Ovary (tissue), 9 donors: ENCODE results near the gene CAPNS1. TPM values are rescaled to one million over a fixed set of nuclear protein-coding genes. Genes with fewer than 3 reads are reported as not detected.
A peak's percentile ranks its signal among the peaks of the same experiment; 100 is the strongest.

ENCODE experiments used
- DNase-seq, 5 donors: peaks; one replicate each; pipeline ENCODE4 v3.0.0-alpha.2; 2019 to 2020
- H3K27ac ChIP-seq, 2 donors: fragments of 200-600 bp; one replicate each; pipeline versions ENCODE4 v1.5.1 to v1.8.0; 2019 to 2022
- H3K27me3 ChIP-seq: fragments of 200-600 bp; one replicate; pipeline ENCODE4 v1.8.0; 2022
- H3K36me3 ChIP-seq: fragments of 200-600 bp; sonication (generic); one replicate; pipeline ENCODE4 v1.5.1; 2019
- H3K4me1 ChIP-seq: one replicate; pipeline ENCODE4 v1.8.1; 2013; ENCODE audit warnings: mild to moderate bottlenecking, moderate library complexity; ENCODE audit not compliant: insufficient read depth
- H3K4me3 ChIP-seq: fragments of 200-600 bp; sonication (generic); one replicate; pipeline ENCODE4 v1.5.1; 2017
- H3K9me3 ChIP-seq, 2 donors: fragments of 200-600 bp in 1 of 2; sonication (generic) in 1 of 2; one replicate each; pipeline versions ENCODE4 v1.5.1 to v1.8.1; 2013 to 2019; ENCODE audit warnings: mild to moderate bottlenecking in 1 of 2, moderate library complexity in 1 of 2
- EP300 ChIP-seq: sonication (generic); formaldehyde crosslinking; IDR thresholded peaks from one replicate; pipeline ENCODE4 v1.6.1; 2017; ENCODE audit warnings: antibody characterized with exemption
- POLR2A ChIP-seq: fragments of 450-650 bp; IDR thresholded peaks from one replicate; pipeline ENCODE4 v1.6.1; 2017; ENCODE audit warnings: antibody characterized with exemption, mild to moderate bottlenecking, moderate library complexity
- WGBS, 3 donors: extraction: QIAGEN DNeasy Blood & Tissue Kit in 1 of 3; methylation state at CpG; one replicate each; pipeline versions ENCODE4 v1.1.5 to v1.1.7; 2013 to 2017; 5-methylcytosine and 5-hydroxymethylcytosine counted together
- intact Hi-C, 4 donors: fragments of 100-400 bp; cut with DNase I; formaldehyde crosslinking; loops; one replicate each; pipeline versions ENCODE4 v1.11.0 to v1.15.1; 2022 to 2023
- polyA plus RNA-seq, 2 donors: library from polyadenylated mRNA; stranded (reverse); fragments of 200-250 nt in 1 of 2; fragments of 350-450 nt in 1 of 2; fragmentation: Illumina TruSeq in 1 of 2; extraction: RNeasy Lipid Tissue Mini Kit (QIAGEN cat#74804) in 1 of 2; gene quantifications; one replicate each; pipeline ENCODE4 v1.2.3, GENCODE V29; 2013 to 2014
- total RNA-seq, 7 donors: library from RNA; depleted of rRNA in 2 of 7; stranded (reverse); fragments of >200 nt in 2 of 7; fragmentation: NEBNext Ultra II Directional in 3 of 7; extraction: Animal tissue kit (Norgen Biotek cat#: 25700) in 3 of 7; gene quantifications; one replicate each; pipeline versions ENCODE4 v1.1.0 to v1.2.4, GENCODE V29; 2016 to 2023
- TF ChIP-seq, protein P1 (sequence below), 3 donors: fragments of 450-650 bp in 2 of 3; fragments of 200-600 bp in 1 of 3; IDR thresholded peaks; one replicate each; pipeline versions ENCODE4 v1.5.1 to v1.8.0; 2016 to 2022; ENCODE audit warnings: antibody characterized with exemption in 3 of 3, mild to moderate bottlenecking in 1 of 3
- donor health status: DM: no; HTN: no; CAD: no; lungs with moderate emphysema.
- donor health status: DM: no; HTN: no; CAD: no.
- donor health status: Bipolar disorder and iron deficiency.
- donor health status: DM: yes; HTN: yes; CAD: no.
- donor health status: DM: no; HTN: no; CAD: no.
- donor health status: DM: yes; HTN: yes; CAD: no.

The CAPNS1 gene
- total and polyA plus RNA-seq, 9 donors, result 69.4 to 783 (median 488) TPM

DNA sequence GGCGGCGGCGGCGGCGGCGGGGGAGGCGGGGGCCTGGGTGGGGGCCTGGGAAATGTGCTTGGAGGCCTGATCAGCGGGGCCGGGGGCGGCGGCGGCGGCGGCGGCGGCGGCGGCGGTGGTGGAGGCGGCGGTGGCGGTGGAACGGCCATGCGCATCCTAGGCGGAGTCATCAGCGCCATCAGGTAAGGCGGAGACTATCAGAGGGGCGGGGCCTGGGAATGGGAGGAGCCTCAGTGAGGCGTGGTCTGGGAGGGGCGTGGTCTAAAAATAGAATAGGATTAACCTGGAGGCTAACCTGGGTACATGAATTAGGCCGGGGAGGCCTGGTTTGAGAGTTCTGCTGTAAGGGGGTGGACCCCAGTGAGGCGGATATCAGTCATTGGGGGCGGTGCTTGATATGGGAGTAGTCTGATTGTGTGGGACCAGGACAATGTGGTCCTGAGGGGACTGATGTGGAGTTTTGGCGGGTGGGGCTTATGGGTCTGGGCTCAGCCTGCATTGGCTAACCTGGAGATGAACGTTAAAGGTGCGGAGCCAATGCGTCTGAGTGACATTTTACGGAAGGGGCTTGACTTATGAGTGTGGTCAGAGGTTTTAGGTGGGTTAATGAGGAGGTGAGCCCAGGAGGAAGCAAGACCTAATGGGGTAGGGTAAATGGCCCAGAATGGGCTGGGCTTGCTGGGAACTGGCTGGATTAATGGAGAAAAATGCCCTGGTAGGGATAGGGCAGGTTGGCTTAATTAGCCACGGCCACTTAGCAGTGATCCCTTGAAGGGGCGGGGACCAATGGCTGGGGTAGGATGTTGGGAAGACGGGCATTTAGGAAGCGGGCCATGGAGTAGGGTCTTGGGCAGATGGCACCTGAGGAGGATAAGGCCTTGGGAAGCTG is 1.4 kb downstream of the CAPNS1 start:
- DNase-seq, result peak; percentile 87 to 94 (median 92)
- intact Hi-C loops, result no loop called here
- peak overlapping the region; percentile 94 for H3K4me3 ChIP-seq
- H3K9me3 ChIP-seq, result no peaks in the 10 kb centered on the region
- H3K27me3 ChIP-seq, result no peaks in the 10 kb centered on the region
- no peaks in the 10 kb centered on the region for H3K36me3 ChIP-seq
- peak; percentile 59 for TF ChIP-seq POLR2A
- TF ChIP-seq, protein P1, sequence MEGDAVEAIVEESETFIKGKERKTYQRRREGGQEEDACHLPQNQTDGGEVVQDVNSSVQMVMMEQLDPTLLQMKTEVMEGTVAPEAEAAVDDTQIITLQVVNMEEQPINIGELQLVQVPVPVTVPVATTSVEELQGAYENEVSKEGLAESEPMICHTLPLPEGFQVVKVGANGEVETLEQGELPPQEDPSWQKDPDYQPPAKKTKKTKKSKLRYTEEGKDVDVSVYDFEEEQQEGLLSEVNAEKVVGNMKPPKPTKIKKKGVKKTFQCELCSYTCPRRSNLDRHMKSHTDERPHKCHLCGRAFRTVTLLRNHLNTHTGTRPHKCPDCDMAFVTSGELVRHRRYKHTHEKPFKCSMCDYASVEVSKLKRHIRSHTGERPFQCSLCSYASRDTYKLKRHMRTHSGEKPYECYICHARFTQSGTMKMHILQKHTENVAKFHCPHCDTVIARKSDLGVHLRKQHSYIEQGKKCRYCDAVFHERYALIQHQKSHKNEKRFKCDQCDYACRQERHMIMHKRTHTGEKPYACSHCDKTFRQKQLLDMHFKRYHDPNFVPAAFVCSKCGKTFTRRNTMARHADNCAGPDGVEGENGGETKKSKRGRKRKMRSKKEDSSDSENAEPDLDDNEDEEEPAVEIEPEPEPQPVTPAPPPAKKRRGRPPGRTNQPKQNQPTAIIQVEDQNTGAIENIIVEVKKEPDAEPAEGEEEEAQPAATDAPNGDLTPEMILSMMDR (IDR thresholded peaks at IDR 0.05), result no peak
- H3K27ac ChIP-seq, result peak overlapping the region; percentile 89 to 96
- WGBS, 3 donors, result 21 to 42% (median 21%) methylated on average over 19 to 42 of the region's 42 CpGs
- peaks cover 6% of the 10 kb centered on the region for H3K4me1 ChIP-seq

DNA sequence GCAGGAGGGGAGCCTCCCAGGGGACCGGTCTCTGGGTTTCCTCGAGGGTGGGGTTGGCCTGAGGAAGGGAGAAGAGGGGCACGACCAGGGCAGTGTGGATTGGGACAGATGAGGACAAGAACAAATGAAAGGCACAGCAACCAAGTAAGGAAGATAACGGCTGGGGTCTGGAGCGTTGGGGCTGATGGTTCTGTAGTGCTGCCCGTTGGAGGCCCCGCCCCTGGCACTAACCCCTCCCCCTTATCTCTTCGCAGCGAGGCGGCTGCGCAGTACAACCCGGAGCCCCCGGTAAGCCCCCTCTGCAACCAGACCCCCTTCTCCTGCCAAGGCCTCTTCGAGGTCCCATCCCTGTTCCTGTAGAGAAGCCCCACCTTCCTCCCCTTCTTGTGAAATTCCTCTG is 2.2 kb downstream of the CAPNS1 start:
- WGBS, 3 donors, result 85 to 89% (median 88%) methylated on average over 14 of the region's 14 CpGs
- no peak overlapping the region for H3K4me3 ChIP-seq
- intact Hi-C loops, result no loop called here
- H3K27me3 ChIP-seq, result no peaks in the 10 kb centered on the region
- peak in 1 of 5 donors; percentile 43 for DNase-seq
- peaks cover 6% of the 10 kb centered on the region for H3K4me1 ChIP-seq
- TF ChIP-seq EP300 (no peak), POLR2A (no peak)
- TF ChIP-seq, protein P1 (IDR thresholded peaks at IDR 0.05), result no peak
- no peaks in the 10 kb centered on the region for H3K36me3 ChIP-seq
- no peak overlapping the region for H3K27ac ChIP-seq
- no peaks in the 10 kb centered on the region for H3K9me3 ChIP-seq

DNA sequence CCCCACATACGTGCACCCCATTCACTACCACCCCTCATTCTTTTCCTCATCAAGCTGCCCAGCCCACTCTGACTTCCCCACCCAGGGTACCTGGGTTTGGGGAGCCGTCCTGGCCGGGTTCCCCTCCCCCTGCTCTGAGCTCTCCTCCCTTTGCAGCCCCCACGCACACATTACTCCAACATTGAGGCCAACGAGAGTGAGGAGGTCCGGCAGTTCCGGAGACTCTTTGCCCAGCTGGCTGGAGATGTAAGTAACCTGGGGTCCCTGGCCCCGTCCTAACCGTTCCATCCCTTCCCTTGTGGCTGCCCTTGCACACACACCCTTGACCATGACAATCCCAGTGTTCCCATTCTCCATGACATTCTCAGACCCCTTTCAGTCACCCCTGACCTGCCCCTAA is 2.6 kb downstream of the CAPNS1 start:
- DNase-seq, result no peak
- peaks cover 6% of the 10 kb centered on the region for H3K4me1 ChIP-seq
- intact Hi-C loops, result no loop called here
- no peak overlapping the region for H3K27ac ChIP-seq
- 71 to 77% (median 74%) methylated on average over 9 of the region's 9 CpGs for WGBS, 3 donors
- no peaks in the 10 kb centered on the region for H3K36me3 ChIP-seq
- TF ChIP-seq POLR2A (no peak), EP300 (no peak)
- TF ChIP-seq, protein P1 (IDR thresholded peaks at IDR 0.05), result no peak
- no peaks in the 10 kb centered on the region for H3K9me3 ChIP-seq
- no peaks in the 10 kb centered on the region for H3K27me3 ChIP-seq
- no peak overlapping the region for H3K4me3 ChIP-seq

DNA sequence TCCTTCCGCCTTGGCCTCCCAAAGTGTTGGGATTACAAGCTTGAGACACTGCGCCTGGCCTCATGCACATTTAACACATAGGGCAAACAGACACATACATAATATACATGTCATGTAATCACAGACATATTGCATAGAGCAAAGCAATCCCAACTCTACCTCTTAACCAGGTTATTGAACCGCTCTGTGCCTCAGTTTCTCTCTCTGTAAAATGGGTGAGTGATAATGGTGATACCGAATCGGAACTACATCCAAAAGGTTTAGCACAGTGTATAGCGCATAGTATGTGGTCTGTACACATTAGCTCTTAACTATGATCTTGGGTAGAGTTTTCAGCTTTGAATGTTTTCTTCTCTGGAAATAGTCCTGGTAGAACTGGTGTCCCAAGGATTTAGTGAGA is 4.8 kb downstream of the CAPNS1 start:
- intact Hi-C loops, result no loop called here
- TF ChIP-seq EP300, result no peak
- Histone ChIP-seq H3K4me3 (no peak overlapping the region), H3K36me3 (no peaks in the 10 kb centered on the region), H3K9me3 (no peaks in the 10 kb centered on the region), H3K4me1 (peaks cover 6% of the 10 kb centered on the region), H3K27ac (no peak overlapping the region), H3K27me3 (no peaks in the 10 kb centered on the region)
- no peak for DNase-seq
- WGBS, 3 donors, result 94 to 98% (median 97%) methylated on average over 6 of the region's 6 CpGs
